Measurements from ENCODE around the gene RIMS4.

DNA sequence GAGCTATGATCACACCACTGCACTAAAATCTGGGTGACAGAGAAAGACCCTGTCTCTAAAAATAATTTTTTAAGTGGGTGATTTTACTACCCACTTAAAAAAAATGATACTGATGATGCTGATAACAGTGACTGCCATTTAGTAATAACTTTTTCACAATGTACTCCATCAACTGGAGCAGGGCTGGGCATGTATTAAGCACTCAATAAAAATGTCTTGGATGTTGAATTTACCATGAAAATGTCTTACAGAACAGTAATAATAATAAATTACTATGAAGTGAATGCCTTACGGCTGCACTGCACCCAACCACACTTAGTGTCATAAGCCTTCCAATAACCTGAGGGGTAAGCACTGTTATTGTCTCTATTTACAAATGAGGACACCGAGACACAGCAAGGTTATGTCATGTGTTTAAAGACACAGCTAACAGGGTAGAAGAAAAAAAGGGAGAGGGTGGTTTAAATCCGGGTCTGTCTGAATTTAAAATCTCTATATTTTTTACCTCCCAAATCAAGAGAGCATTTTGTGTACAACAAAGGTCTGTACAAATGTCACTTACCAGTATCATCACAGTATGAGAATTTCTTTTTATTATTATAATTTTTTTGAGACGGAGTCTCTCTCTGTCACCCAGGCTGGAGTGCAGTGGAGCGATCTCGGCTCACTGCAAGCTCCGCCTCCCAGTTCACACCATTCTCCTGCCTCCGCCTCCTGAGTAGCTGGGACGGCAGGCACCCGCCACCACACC is 21.5 kb downstream of the RIMS4 start:
- TF ChIP-seq POLR2AphosphoS5 (IDR thresholded peaks at IDR 0.05) = no peak
- TF ChIP-seq POLR2A (IDR thresholded peaks at IDR 0.05) = no peak
